HEK293 (cell line): ENCODE measurements around the gene LYL1.

Experiments used
- GFI1B ChIP-seq: fragments of 450-650 bp; formaldehyde crosslinking; IDR thresholded peaks from 2 replicates; pipeline ENCODE4 v1.5.1; 2016; ENCODE audit warnings: missing biosample characterization, missing genetic modification characterization
- GLIS1 ChIP-seq: fragments of 450-650 bp; formaldehyde crosslinking; IDR thresholded peaks from 2 replicates; pipeline ENCODE4 v1.5.1; 2016; ENCODE audit warnings: missing biosample characterization, missing genetic modification characterization
- IKZF3 ChIP-seq: fragments of 450-650 bp; IDR thresholded peaks from 2 replicates; pipeline ENCODE4 v1.5.0; 2018; ENCODE audit warnings: missing biosample characterization, mild to moderate bottlenecking, missing genetic modification characterization, moderate library complexity
- TCF7L2 ChIP-seq: IDR thresholded peaks from 2 replicates; pipeline ENCODE4 v1.6.1; 2011; ENCODE audit warnings: low read depth, mild to moderate bottlenecking, inconsistent platforms, low read length, moderate library complexity, borderline replicate concordance
- TRIM28 ChIP-seq: IDR thresholded peaks from 2 replicates; pipeline ENCODE4 v1.6.1; 2011; ENCODE audit warnings: low read length, control low read depth, borderline replicate concordance
- YY1 ChIP-seq: fragments of 450-650 bp; formaldehyde crosslinking; IDR thresholded peaks from 2 replicates; pipeline ENCODE4 v1.5.1; 2018; ENCODE audit warnings: missing biosample characterization, missing genetic modification characterization
- ZBTB20 ChIP-seq: fragments of 450-650 bp; formaldehyde crosslinking; IDR thresholded peaks from 2 replicates; pipeline ENCODE4 v1.5.1; 2016; ENCODE audit warnings: missing biosample characterization, missing genetic modification characterization
- ZNF146 ChIP-seq: fragments of 450-650 bp; formaldehyde crosslinking; IDR thresholded peaks from 2 replicates; pipeline ENCODE4 v1.5.1; 2016; ENCODE audit warnings: missing biosample characterization, missing genetic modification characterization
- ZNF155 ChIP-seq: fragments of 450-650 bp; formaldehyde crosslinking; IDR thresholded peaks from 2 replicates; pipeline ENCODE4 v1.5.1; 2016; ENCODE audit warnings: missing biosample characterization, missing genetic modification characterization
- ZNF157 ChIP-seq: fragments of 450-650 bp; formaldehyde crosslinking; IDR thresholded peaks from 2 replicates; pipeline ENCODE4 v1.5.1; 2016; ENCODE audit warnings: missing biosample characterization, missing genetic modification characterization
- ZNF16 ChIP-seq: fragments of 450-650 bp; formaldehyde crosslinking; IDR thresholded peaks from 2 replicates; pipeline ENCODE4 v1.5.1; 2016; ENCODE audit warnings: low read depth, missing biosample characterization, missing genetic modification characterization
- ZNF169 ChIP-seq: fragments of 450-650 bp; formaldehyde crosslinking; IDR thresholded peaks from 2 replicates; pipeline ENCODE4 v1.5.1; 2016; ENCODE audit warnings: missing biosample characterization, missing genetic modification characterization
- ZNF324 ChIP-seq: fragments of 450-650 bp; formaldehyde crosslinking; IDR thresholded peaks from 2 replicates; pipeline ENCODE4 v1.5.1; 2016; ENCODE audit warnings: missing biosample characterization, missing genetic modification characterization
- ZNF341 ChIP-seq: fragments of 450-650 bp; formaldehyde crosslinking; IDR thresholded peaks from 2 replicates; pipeline ENCODE4; 2016; ENCODE audit warnings: low read depth, missing biosample characterization, missing genetic modification characterization
- ZNF350 ChIP-seq: fragments of 450-650 bp; formaldehyde crosslinking; IDR thresholded peaks from 2 replicates; pipeline ENCODE4 v1.5.0; 2017; ENCODE audit warnings: missing biosample characterization, mild to moderate bottlenecking, missing genetic modification characterization
- ZNF423 ChIP-seq: fragments of 450-650 bp; formaldehyde crosslinking; IDR thresholded peaks from 2 replicates; pipeline ENCODE4 v1.5.1; 2016; ENCODE audit warnings: missing biosample characterization, missing genetic modification characterization
- ZNF433 ChIP-seq: fragments of 450-650 bp; formaldehyde crosslinking; IDR thresholded peaks from 2 replicates; pipeline ENCODE4 v1.5.1; 2016; ENCODE audit warnings: missing biosample characterization, missing genetic modification characterization, low read depth
- ZNF48 ChIP-seq: fragments of 450-650 bp; formaldehyde crosslinking; IDR thresholded peaks from 2 replicates; pipeline ENCODE4 v1.5.1; 2016; ENCODE audit warnings: missing biosample characterization, missing genetic modification characterization
- ZNF510 ChIP-seq: fragments of 450-650 bp; formaldehyde crosslinking; IDR thresholded peaks from 2 replicates; pipeline ENCODE4 v1.5.1; 2018; ENCODE audit warnings: mild to moderate bottlenecking, missing genetic modification characterization, missing biosample characterization; ENCODE audit not compliant: insufficient replicate concordance
- ZNF549 ChIP-seq: fragments of 450-650 bp; IDR thresholded peaks from 2 replicates; pipeline ENCODE4 v1.5.1; 2018; ENCODE audit warnings: missing biosample characterization, missing genetic modification characterization, mild to moderate bottlenecking, inconsistent platforms, moderate library complexity
- ZNF555 ChIP-seq: fragments of 450-650 bp; formaldehyde crosslinking; conservative IDR thresholded peaks from 2 replicates; pipeline ENCODE4 v1.5.1; 2017; ENCODE audit warnings: missing biosample characterization, mild to moderate bottlenecking, missing genetic modification characterization, inconsistent platforms
- ZNF571 ChIP-seq: fragments of 450-650 bp; formaldehyde crosslinking; IDR thresholded peaks from 2 replicates; pipeline ENCODE4 v1.5.0; 2017; ENCODE audit warnings: missing biosample characterization, missing genetic modification characterization
- ZNF776 ChIP-seq: fragments of 450-650 bp; formaldehyde crosslinking; IDR thresholded peaks from 2 replicates; pipeline ENCODE4 v1.5.0; 2017; ENCODE audit warnings: missing biosample characterization, missing genetic modification characterization, borderline replicate concordance
- TF ChIP-seq, protein P1 (sequence below): fragments of 450-650 bp; formaldehyde crosslinking; IDR thresholded peaks from 2 replicates; pipeline ENCODE4 v1.5.1; 2017; ENCODE audit warnings: missing biosample characterization, missing genetic modification characterization
- TF ChIP-seq, protein P2 (sequence below): fragments of 450-650 bp; IDR thresholded peaks from 2 replicates; pipeline ENCODE4 v1.5.1; 2018; ENCODE audit warnings: missing biosample characterization, missing genetic modification characterization
- TF ChIP-seq, protein P3 (sequence below): fragments of 450-650 bp; formaldehyde crosslinking; IDR thresholded peaks from 2 replicates; pipeline ENCODE4 v1.5.1; 2017; ENCODE audit warnings: missing biosample characterization, missing genetic modification characterization
- TF ChIP-seq, protein P4 (sequence below): fragments of 450-650 bp; formaldehyde crosslinking; IDR thresholded peaks from 2 replicates; pipeline ENCODE4 v1.5.1; 2016; ENCODE audit warnings: missing biosample characterization, missing genetic modification characterization
- TF ChIP-seq, protein P5 (sequence below): fragments of 450-650 bp; formaldehyde crosslinking; IDR thresholded peaks from 2 replicates; pipeline ENCODE4 v1.5.1; 2016; ENCODE audit warnings: missing biosample characterization, missing genetic modification characterization, borderline replicate concordance

Gene LYL1

DNA sequence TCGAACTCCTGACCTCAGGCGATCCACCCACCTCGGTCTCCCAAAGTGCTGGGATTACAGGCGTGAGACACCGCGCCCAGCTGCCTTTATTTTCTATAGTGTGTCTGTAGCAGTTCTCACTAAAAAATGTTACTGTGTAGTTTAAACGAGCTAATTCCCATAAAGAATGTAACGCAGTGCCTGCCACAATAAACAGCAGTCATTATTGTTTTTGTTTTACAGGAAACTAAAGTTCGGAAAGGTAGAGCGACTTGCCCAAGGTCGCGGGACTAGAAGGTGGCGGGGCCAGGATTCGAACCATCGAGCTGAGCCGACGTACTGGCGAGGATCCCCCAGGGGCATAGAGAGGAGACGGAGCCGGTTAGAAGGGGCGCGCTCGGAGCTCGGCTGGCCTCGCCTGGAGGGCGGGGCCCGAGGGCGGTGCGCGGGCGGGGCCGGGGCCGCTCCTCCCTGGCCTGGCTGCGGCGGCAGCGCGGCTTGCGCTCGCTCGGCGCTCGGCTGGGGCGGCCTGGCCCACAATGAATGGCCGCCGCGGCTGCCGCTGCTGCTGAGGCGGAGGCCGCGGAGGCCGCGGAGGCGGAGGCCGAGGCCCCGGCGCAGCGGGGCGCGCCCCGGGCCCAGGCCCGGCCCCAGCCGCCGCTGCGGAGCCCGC, 15.2 kb upstream of the LYL1 start, which contains the start of gene NACC1 (continued):
- TF ChIP-seq, protein P1, sequence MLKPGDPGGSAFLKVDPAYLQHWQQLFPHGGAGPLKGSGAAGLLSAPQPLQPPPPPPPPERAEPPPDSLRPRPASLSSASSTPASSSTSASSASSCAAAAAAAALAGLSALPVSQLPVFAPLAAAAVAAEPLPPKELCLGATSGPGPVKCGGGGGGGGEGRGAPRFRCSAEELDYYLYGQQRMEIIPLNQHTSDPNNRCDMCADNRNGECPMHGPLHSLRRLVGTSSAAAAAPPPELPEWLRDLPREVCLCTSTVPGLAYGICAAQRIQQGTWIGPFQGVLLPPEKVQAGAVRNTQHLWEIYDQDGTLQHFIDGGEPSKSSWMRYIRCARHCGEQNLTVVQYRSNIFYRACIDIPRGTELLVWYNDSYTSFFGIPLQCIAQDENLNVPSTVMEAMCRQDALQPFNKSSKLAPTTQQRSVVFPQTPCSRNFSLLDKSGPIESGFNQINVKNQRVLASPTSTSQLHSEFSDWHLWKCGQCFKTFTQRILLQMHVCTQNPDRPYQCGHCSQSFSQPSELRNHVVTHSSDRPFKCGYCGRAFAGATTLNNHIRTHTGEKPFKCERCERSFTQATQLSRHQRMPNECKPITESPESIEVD (tag by site-specific recombination) = no peak
- TF ChIP-seq ZNF157 (tag by site-specific recombination) (no peak), TRIM28 (no peak), ZNF776 (tag by site-specific recombination) (no peak), ZNF16 (tag by site-specific recombination) (no peak), ZNF423 (no peak), GFI1B (tag by site-specific recombination) (no peak), TCF7L2 (no peak), ZBTB20 (tag by site-specific recombination) (no peak), ZNF169 (no peak), ZNF433 (tag by site-specific recombination) (no peak), ZNF324 (tag by site-specific recombination) (peak; percentile 39; the same call in 1 of the 2 replicates), ZNF48 (no peak), IKZF3 (tag by site-specific recombination) (no peak), ZNF510 (tag by site-specific recombination) (no peak), ZNF350 (tag by site-specific recombination) (no peak), ZNF146 (tag by site-specific recombination) (no peak), ZNF555 (tag by site-specific recombination) (no peak), ZNF571 (tag by site-specific recombination) (no peak), YY1 (peak; percentile 34; the same call in 1 of the 2 replicates), ZNF341 (tag by site-specific recombination) (no peak), ZNF549 (tag by site-specific recombination) (no peak), ZNF155 (no peak), GLIS1 (tag by site-specific recombination) (no peak; the same call in 1 of the 2 replicates)
- TF ChIP-seq, protein P2, sequence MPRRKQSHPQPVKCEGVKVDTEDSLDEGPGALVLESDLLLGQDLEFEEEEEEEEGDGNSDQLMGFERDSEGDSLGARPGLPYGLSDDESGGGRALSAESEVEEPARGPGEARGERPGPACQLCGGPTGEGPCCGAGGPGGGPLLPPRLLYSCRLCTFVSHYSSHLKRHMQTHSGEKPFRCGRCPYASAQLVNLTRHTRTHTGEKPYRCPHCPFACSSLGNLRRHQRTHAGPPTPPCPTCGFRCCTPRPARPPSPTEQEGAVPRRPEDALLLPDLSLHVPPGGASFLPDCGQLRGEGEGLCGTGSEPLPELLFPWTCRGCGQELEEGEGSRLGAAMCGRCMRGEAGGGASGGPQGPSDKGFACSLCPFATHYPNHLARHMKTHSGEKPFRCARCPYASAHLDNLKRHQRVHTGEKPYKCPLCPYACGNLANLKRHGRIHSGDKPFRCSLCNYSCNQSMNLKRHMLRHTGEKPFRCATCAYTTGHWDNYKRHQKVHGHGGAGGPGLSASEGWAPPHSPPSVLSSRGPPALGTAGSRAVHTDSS (tag by site-specific recombination) = 0 out of 2 replicates have a peak, but pooled peaks have one; percentile 18
- TF ChIP-seq, protein P3, sequence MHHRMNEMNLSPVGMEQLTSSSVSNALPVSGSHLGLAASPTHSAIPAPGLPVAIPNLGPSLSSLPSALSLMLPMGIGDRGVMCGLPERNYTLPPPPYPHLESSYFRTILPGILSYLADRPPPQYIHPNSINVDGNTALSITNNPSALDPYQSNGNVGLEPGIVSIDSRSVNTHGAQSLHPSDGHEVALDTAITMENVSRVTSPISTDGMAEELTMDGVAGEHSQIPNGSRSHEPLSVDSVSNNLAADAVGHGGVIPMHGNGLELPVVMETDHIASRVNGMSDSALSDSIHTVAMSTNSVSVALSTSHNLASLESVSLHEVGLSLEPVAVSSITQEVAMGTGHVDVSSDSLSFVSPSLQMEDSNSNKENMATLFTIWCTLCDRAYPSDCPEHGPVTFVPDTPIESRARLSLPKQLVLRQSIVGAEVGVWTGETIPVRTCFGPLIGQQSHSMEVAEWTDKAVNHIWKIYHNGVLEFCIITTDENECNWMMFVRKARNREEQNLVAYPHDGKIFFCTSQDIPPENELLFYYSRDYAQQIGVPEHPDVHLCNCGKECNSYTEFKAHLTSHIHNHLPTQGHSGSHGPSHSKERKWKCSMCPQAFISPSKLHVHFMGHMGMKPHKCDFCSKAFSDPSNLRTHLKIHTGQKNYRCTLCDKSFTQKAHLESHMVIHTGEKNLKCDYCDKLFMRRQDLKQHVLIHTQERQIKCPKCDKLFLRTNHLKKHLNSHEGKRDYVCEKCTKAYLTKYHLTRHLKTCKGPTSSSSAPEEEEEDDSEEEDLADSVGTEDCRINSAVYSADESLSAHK (tag by site-specific recombination) = peak; percentile 12; the same call in 1 of the 2 replicates
- TF ChIP-seq, protein P4, sequence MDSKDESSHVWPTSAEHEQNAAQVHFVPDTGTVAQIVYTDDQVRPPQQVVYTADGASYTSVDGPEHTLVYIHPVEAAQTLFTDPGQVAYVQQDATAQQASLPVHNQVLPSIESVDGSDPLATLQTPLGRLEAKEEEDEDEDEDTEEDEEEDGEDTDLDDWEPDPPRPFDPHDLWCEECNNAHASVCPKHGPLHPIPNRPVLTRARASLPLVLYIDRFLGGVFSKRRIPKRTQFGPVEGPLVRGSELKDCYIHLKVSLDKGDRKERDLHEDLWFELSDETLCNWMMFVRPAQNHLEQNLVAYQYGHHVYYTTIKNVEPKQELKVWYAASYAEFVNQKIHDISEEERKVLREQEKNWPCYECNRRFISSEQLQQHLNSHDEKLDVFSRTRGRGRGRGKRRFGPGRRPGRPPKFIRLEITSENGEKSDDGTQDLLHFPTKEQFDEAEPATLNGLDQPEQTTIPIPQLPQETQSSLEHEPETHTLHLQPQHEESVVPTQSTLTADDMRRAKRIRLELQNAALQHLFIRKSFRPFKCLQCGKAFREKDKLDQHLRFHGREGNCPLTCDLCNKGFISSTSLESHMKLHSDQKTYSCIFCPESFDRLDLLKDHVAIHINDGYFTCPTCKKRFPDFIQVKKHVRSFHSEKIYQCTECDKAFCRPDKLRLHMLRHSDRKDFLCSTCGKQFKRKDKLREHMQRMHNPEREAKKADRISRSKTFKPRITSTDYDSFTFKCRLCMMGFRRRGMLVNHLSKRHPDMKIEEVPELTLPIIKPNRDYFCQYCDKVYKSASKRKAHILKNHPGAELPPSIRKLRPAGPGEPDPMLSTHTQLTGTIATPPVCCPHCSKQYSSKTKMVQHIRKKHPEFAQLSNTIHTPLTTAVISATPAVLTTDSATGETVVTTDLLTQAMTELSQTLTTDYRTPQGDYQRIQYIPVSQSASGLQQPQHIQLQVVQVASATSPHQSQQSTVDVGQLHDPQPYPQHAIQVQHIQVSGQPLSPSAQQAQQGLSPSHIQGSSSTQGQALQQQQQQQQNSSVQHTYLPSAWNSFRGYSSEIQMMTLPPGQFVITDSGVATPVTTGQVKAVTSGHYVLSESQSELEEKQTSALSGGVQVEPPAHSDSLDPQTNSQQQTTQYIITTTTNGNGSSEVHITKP (tag by site-specific recombination) = no peak
- TF ChIP-seq, protein P5, sequence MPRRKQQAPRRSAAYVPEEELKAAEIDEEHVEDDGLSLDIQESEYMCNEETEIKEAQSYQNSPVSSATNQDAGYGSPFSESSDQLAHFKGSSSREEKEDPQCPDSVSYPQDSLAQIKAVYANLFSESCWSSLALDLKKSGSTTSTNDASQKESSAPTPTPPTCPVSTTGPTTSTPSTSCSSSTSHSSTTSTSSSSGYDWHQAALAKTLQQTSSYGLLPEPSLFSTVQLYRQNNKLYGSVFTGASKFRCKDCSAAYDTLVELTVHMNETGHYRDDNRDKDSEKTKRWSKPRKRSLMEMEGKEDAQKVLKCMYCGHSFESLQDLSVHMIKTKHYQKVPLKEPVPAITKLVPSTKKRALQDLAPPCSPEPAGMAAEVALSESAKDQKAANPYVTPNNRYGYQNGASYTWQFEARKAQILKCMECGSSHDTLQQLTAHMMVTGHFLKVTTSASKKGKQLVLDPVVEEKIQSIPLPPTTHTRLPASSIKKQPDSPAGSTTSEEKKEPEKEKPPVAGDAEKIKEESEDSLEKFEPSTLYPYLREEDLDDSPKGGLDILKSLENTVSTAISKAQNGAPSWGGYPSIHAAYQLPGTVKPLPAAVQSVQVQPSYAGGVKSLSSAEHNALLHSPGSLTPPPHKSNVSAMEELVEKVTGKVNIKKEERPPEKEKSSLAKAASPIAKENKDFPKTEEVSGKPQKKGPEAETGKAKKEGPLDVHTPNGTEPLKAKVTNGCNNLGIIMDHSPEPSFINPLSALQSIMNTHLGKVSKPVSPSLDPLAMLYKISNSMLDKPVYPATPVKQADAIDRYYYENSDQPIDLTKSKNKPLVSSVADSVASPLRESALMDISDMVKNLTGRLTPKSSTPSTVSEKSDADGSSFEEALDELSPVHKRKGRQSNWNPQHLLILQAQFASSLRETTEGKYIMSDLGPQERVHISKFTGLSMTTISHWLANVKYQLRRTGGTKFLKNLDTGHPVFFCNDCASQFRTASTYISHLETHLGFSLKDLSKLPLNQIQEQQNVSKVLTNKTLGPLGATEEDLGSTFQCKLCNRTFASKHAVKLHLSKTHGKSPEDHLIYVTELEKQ (tag by site-specific recombination) = no peak
